WTC11 (cell line): ENCODE measurements around the gene CCR1. TPM values are rescaled to one million over a fixed set of nuclear protein-coding genes. Genes with fewer than 3 reads are reported as not detected.

Source experiments
- ATAC-seq: fragments of 200-7000 bp; cut with Tn5 transposase; 2 replicates; pipeline ENCODE4 v1.10.0; 2021; ENCODE audit warnings: mild to moderate bottlenecking, moderate library complexity
- CTCF ChIA-PET: fragments of 300-600 bp; sonication (Branson Sonifier 250); formaldehyde crosslinking; loops from one replicate; lab custom pipeline; 2021; ENCODE audit warnings: antibody characterized with exemption; lab: Charles Lee
- POLR2A ChIA-PET: fragments of 350-600 bp; sonication (Branson Sonifier 250); formaldehyde crosslinking; loops from one replicate; lab custom pipeline; 2021; ENCODE audit warnings: antibody characterized with exemption; lab: Charles Lee
- DNase-seq: peaks from one replicate; pipeline ENCODE4 v3.0.0; 2021; ENCODE audit warnings: low spot score
- H3K27ac Mint-ChIP-seq: 2 replicates; pipeline ENCODE4 v1.8.0; 2021; ENCODE audit warnings: mixed read lengths
- H3K27me3 Mint-ChIP-seq: 2 replicates; pipeline ENCODE4 v1.8.0; 2021; ENCODE audit warnings: low read depth, mild to moderate bottlenecking, moderate library complexity, mixed read lengths
- H3K36me3 Mint-ChIP-seq: 2 replicates; pipeline ENCODE4 v1.8.0; 2021; ENCODE audit warnings: mixed read lengths
- H3K4me1 Mint-ChIP-seq: 2 replicates; pipeline ENCODE4 v1.8.0; 2022; ENCODE audit warnings: mixed read lengths
- H3K4me3 Mint-ChIP-seq: 2 replicates; pipeline ENCODE4 v1.8.0; 2021; ENCODE audit warnings: mild to moderate bottlenecking, moderate library complexity, mixed read lengths
- H3K9me3 Mint-ChIP-seq: 2 replicates; pipeline ENCODE4 v1.8.0; 2021; ENCODE audit warnings: mixed read lengths
- AR ChIP-seq: fragments of 250-450 bp; sonication (Bioruptor Pico); IDR thresholded peaks from 2 replicates; pipeline ENCODE4 v1.9.0; 2021; ENCODE audit warnings: mild to moderate bottlenecking
- ATF3 ChIP-seq: sonication (generic); formaldehyde crosslinking; conservative IDR thresholded peaks from 2 replicates; pipeline ENCODE4 v1.8.1; 2022; ENCODE audit warnings: mild to moderate bottlenecking, missing genetic modification reagents
- CREM ChIP-seq: sonication (generic); formaldehyde crosslinking; IDR thresholded peaks from 2 replicates; pipeline ENCODE4 v1.8.1; 2022; ENCODE audit warnings: mild to moderate bottlenecking, missing genetic modification reagents, moderate library complexity
- E2F4 ChIP-seq: sonication (generic); formaldehyde crosslinking; IDR thresholded peaks from 2 replicates; pipeline ENCODE4 v1.8.1; 2022; ENCODE audit warnings: low read depth, mild to moderate bottlenecking, moderate library complexity, missing genetic modification reagents, borderline replicate concordance
- JAZF1 ChIP-seq: fragments of 250-450 bp; sonication (Bioruptor Pico); IDR thresholded peaks from 2 replicates; pipeline ENCODE4 v1.9.0; 2021; ENCODE audit warnings: moderate library complexity, mild to moderate bottlenecking, inconsistent platforms
- JUN ChIP-seq: sonication (generic); formaldehyde crosslinking; IDR thresholded peaks from 2 replicates; pipeline ENCODE4 v1.8.0; 2023; ENCODE audit warnings: mild to moderate bottlenecking, missing genetic modification reagents
- KAT7 ChIP-seq: sonication (generic); formaldehyde crosslinking; IDR thresholded peaks from 2 replicates; pipeline ENCODE4 v1.8.1; 2023; ENCODE audit warnings: missing genetic modification reagents, mild to moderate bottlenecking, borderline replicate concordance
- MLX ChIP-seq: sonication (generic); formaldehyde crosslinking; IDR thresholded peaks from 2 replicates; pipeline ENCODE4 v1.8.1; 2023; ENCODE audit warnings: mild to moderate bottlenecking, missing genetic modification reagents, moderate library complexity
- MYBL2 ChIP-seq: sonication (generic); formaldehyde crosslinking; IDR thresholded peaks from 2 replicates; pipeline ENCODE4 v1.8.1; 2023; ENCODE audit warnings: mild to moderate bottlenecking, moderate library complexity, missing genetic modification reagents
- NFATC4 ChIP-seq: fragments of 250-450 bp; sonication (Bioruptor Pico); IDR thresholded peaks from 2 replicates; pipeline ENCODE4 v1.9.0; 2021; ENCODE audit warnings: mild to moderate bottlenecking
- PRRX2 ChIP-seq: fragments of 250-450 bp; sonication (Bioruptor Pico); IDR thresholded peaks from 2 replicates; pipeline ENCODE4 v1.8.0; 2021; ENCODE audit warnings: mild to moderate bottlenecking
- RORB ChIP-seq: fragments of 250-450 bp; sonication (Bioruptor Pico); IDR thresholded peaks from 2 replicates; pipeline ENCODE4 v1.9.0; 2021; ENCODE audit warnings: mild to moderate bottlenecking
- SP1 ChIP-seq: sonication (generic); formaldehyde crosslinking; conservative IDR thresholded peaks from 2 replicates; pipeline ENCODE4 v1.8.1; 2022; ENCODE audit warnings: missing genetic modification reagents
- TEAD4 ChIP-seq: sonication (generic); formaldehyde crosslinking; IDR thresholded peaks from 2 replicates; pipeline ENCODE4 v1.8.0; 2022; ENCODE audit warnings: mild to moderate bottlenecking, missing genetic modification reagents
- USF1 ChIP-seq: sonication (generic); formaldehyde crosslinking; IDR thresholded peaks from 2 replicates; pipeline ENCODE4 v1.8.0; 2022; ENCODE audit warnings: mild to moderate bottlenecking, missing genetic modification reagents
- USF2 ChIP-seq: sonication (generic); formaldehyde crosslinking; IDR thresholded peaks from 2 replicates; pipeline ENCODE4 v1.8.1; 2023; ENCODE audit warnings: mild to moderate bottlenecking, missing genetic modification reagents, moderate library complexity
- ZMAT4 ChIP-seq: fragments of 250-450 bp; sonication (Bioruptor Pico); IDR thresholded peaks from 2 replicates; pipeline ENCODE4 v1.9.0; 2021; ENCODE audit warnings: mild to moderate bottlenecking
- ZNF121 ChIP-seq: sonication (generic); formaldehyde crosslinking; IDR thresholded peaks from 2 replicates; pipeline ENCODE4 v1.8.0; 2023; ENCODE audit warnings: missing genetic modification reagents
- ZNF219 ChIP-seq: sonication (generic); formaldehyde crosslinking; IDR thresholded peaks from 2 replicates; pipeline ENCODE4 v1.8.0; 2023; ENCODE audit warnings: missing genetic modification reagents, mild to moderate bottlenecking, borderline replicate concordance
- ZNF232 ChIP-seq: sonication (generic); formaldehyde crosslinking; IDR thresholded peaks from 2 replicates; pipeline ENCODE4 v1.8.0; 2022; ENCODE audit warnings: mild to moderate bottlenecking, missing genetic modification reagents
- ZNF263 ChIP-seq: sonication (generic); formaldehyde crosslinking; IDR thresholded peaks from 2 replicates; pipeline ENCODE4 v1.8.1; 2022; ENCODE audit warnings: low read depth, mild to moderate bottlenecking, moderate library complexity, missing genetic modification reagents
- ZNF423 ChIP-seq: fragments of 250-450 bp; sonication (Bioruptor Pico); IDR thresholded peaks from 2 replicates; pipeline ENCODE4 v2.1.2; 2022; ENCODE audit warnings: mild to moderate bottlenecking, moderate library complexity
- ZNF532 ChIP-seq: fragments of 250-450 bp; sonication (Bioruptor Pico); IDR thresholded peaks from 2 replicates; pipeline ENCODE4 v1.9.0; 2021; ENCODE audit warnings: mild to moderate bottlenecking, borderline replicate concordance
- ZSCAN18 ChIP-seq: fragments of 250-450 bp; sonication (Bioruptor Pico); IDR thresholded peaks from 2 replicates; pipeline ENCODE4 v2.1.2; 2022; ENCODE audit warnings: mild to moderate bottlenecking, moderate library complexity
- total RNA-seq: library from RNA; stranded (reverse); gene quantifications from 3 replicates; pipeline ENCODE4 v1.2.3, GENCODE V29; 2021

The CCR1 gene
- total RNA-seq, 1 experiment from 2014 or later, result not detected

- H3K27ac Mint-ChIP-seq, result no peak overlapping the region
- DNase-seq, result no peak
- H3K4me3 Mint-ChIP-seq, result no peak overlapping the region
- peaks cover 8% of the 10 kb centered on the region for H3K4me1 Mint-ChIP-seq
- ChIA-PET CTCF (no interaction called here), POLR2A (no interaction called here)
- TF ChIP-seq RORB (CRISPR knock-in tag), result no peak
- TF ChIP-seq AR (CRISPR knock-in tag), result no peak
- no peak for TF ChIP-seq JUN (CRISPR knock-in tag)
- TF ChIP-seq ZNF219 (CRISPR knock-in tag), result no peak
- TF ChIP-seq ZNF532 (CRISPR knock-in tag), result no peak
- TF ChIP-seq ZSCAN18 (CRISPR knock-in tag), result no peak
- no peak for TF ChIP-seq E2F4 (CRISPR knock-in tag)
- no peak for TF ChIP-seq ZNF423 (CRISPR knock-in tag)
- TF ChIP-seq CREM, result no peak
- no peak for TF ChIP-seq ZNF263 (CRISPR knock-in tag)
- no peak for TF ChIP-seq ATF3 (CRISPR knock-in tag)
- no peak for TF ChIP-seq ZNF121 (CRISPR knock-in tag)
- H3K27me3 Mint-ChIP-seq, result no peaks in the 10 kb centered on the region; the same call in 1 of the 2 replicates
- no peak for ATAC-seq
- no peaks in the 10 kb centered on the region for H3K9me3 Mint-ChIP-seq
- no peaks in the 10 kb centered on the region for H3K36me3 Mint-ChIP-seq
These were observed 37.0 kb upstream of the CCR1 start for GRCh38 chr3:46245146-46245545.

GRCh38 chr3:46243560-46243959 lies 35.4 kb upstream of the CCR1 start:
- no peak overlapping the region for H3K27ac Mint-ChIP-seq
- no peaks in the 10 kb centered on the region for H3K9me3 Mint-ChIP-seq
- ATAC-seq (no peak), DNase-seq (no peak)
- no peaks in the 10 kb centered on the region; the same call in 1 of the 2 replicates for H3K27me3 Mint-ChIP-seq
- no peaks in the 10 kb centered on the region for H3K36me3 Mint-ChIP-seq
- POLR2A ChIA-PET, result no interaction called here
- CTCF ChIA-PET, result interaction anchor here (1.0 to 1.1 kb wide), 2 partner anchors 33 to 125 kb away, joined by 3 to 4 read pairs; no protein-coding TSS in a partner anchor
- H3K4me1 Mint-ChIP-seq, result peaks cover 24% of the 10 kb centered on the region
- no peak overlapping the region for H3K4me3 Mint-ChIP-seq
- TF ChIP-seq ZMAT4 (CRISPR knock-in tag) (no peak), KAT7 (CRISPR knock-in tag) (no peak), ZNF232 (CRISPR knock-in tag) (no peak), JAZF1 (CRISPR knock-in tag) (no peak), USF1 (CRISPR knock-in tag) (no peak), MYBL2 (CRISPR knock-in tag) (no peak), TEAD4 (CRISPR knock-in tag) (no peak), SP1 (CRISPR knock-in tag) (no peak), MLX (CRISPR knock-in tag) (no peak), PRRX2 (CRISPR knock-in tag) (no peak), ZNF263 (CRISPR knock-in tag) (no peak), USF2 (CRISPR knock-in tag) (no peak), NFATC4 (CRISPR knock-in tag) (no peak)
